SK-N-SH (cell line): ENCODE measurements around the gene CDPF1. TPM values are rescaled to one million over a fixed set of nuclear protein-coding genes. Genes with fewer than 3 reads are reported as not detected.

Experiments
- CTCF ChIA-PET: fragments of 300-600, 350-600 bp; formaldehyde crosslinking; extraction: SDS; loops from one replicate; lab custom pipeline; 2021; lab: Yijun Ruan, JAX
- POLR2A ChIA-PET: fragments of 350-600 bp; sonication (Branson Sonifier 250); formaldehyde crosslinking; extraction: SDS; loops from one replicate; lab custom pipeline; 2020; ENCODE audit warnings: antibody characterized with exemption, inconsistent platforms; lab: Yijun Ruan, JAX
- DNase-seq: peaks from one replicate; pipeline ENCODE4 v3.0.0; 2012
- H2AFZ ChIP-seq: fragments of 200-600 bp; sonication (generic); 2 replicates; pipeline ENCODE4 v1.8.1; 2016; ENCODE audit warnings: antibody characterized with exemption, mild to moderate bottlenecking, low read depth
- H3F3A ChIP-seq: fragments of 200-600 bp; sonication (generic); replicated peaks from 2 replicates; pipeline ENCODE3; 2016; ENCODE audit warnings: antibody characterized with exemption, mild to moderate bottlenecking; ENCODE audit not compliant: insufficient read depth
- H3K27ac ChIP-seq, 2 experiments: fragments of 200-500 bp in 1 of 2; fragments of 200-600 bp in 1 of 2; sonication (Bioruptor generic) in 1 of 2; sonication (generic), shearing (Covaris generic) in 1 of 2; 2 replicates each; pipeline versions ENCODE4 v1.5.1 to v1.6.1; 2014 to 2016; ENCODE audit warnings: low read depth in 2 of 2, inconsistent platforms in 1 of 2, low read length in 1 of 2, mild to moderate bottlenecking in 1 of 2, mixed read lengths in 1 of 2
- H3K27me3 ChIP-seq: fragments of 200-600 bp; sonication (generic), shearing (Covaris generic); 2 replicates; pipeline ENCODE4 v1.6.1; 2016; ENCODE audit warnings: mixed run types; ENCODE audit not compliant: insufficient read depth
- H3K36me3 ChIP-seq, 2 experiments: fragments of 200-500 bp in 1 of 2; fragments of 200-600 bp in 1 of 2; sonication (Bioruptor generic) in 1 of 2; sonication (generic) in 1 of 2; replicated peaks in 1 of 2; 2 replicates each; pipeline versions ENCODE3 to v1.5.1; 2014 to 2016; ENCODE audit warnings: low read length in 1 of 2, mild to moderate bottlenecking in 1 of 2; ENCODE audit not compliant: insufficient read depth in 2 of 2, control insufficient read depth in 1 of 2
- H3K4me1 ChIP-seq, 2 experiments: fragments of 200-500 bp in 1 of 2; fragments of 200-600 bp in 1 of 2; sonication (Bioruptor generic) in 1 of 2; sonication (generic), shearing (Covaris generic) in 1 of 2; 2 replicates each; pipeline versions ENCODE4 v1.5.1 to v1.6.1; 2014 to 2016; ENCODE audit warnings: low read depth in 1 of 2, low read length in 1 of 2, mixed run types in 1 of 2; ENCODE audit not compliant: insufficient read depth in 2 of 2, control insufficient read depth in 1 of 2
- H3K4me2 ChIP-seq: fragments of 200-600 bp; sonication (generic), shearing (Covaris generic); 2 replicates; pipeline ENCODE4 v1.6.1; 2017; ENCODE audit warnings: mixed run types
- H3K4me3 ChIP-seq, 2 experiments: fragments of 200-500 bp in 1 of 2; fragments of 200-600 bp in 1 of 2; sonication (Bioruptor generic) in 1 of 2; sonication (generic), shearing (Covaris generic) in 1 of 2; 2 replicates each; pipeline versions ENCODE4 v1.5.1 to v1.8.1; 2014 to 2016; ENCODE audit warnings: low read depth in 2 of 2, inconsistent platforms in 1 of 2, low read length in 1 of 2, mild to moderate bottlenecking in 1 of 2, mixed read lengths in 1 of 2, moderate library complexity in 1 of 2
- H3K79me2 ChIP-seq: fragments of 200-600 bp; sonication (generic); 2 replicates; pipeline ENCODE4 v1.8.1; 2017; ENCODE audit warnings: mild to moderate bottlenecking; ENCODE audit not compliant: insufficient read depth
- H3K9ac ChIP-seq: fragments of 200-600 bp; sonication (generic); 2 replicates; pipeline ENCODE4 v1.6.1; 2017; ENCODE audit warnings: mixed run types
- H3K9me2 ChIP-seq: fragments of 200-600 bp; sonication (generic); 2 replicates; pipeline ENCODE4 v1.6.1; 2017; ENCODE audit warnings: mixed run types
- H3K9me3 ChIP-seq: fragments of 200-600 bp; sonication (generic); 2 replicates; pipeline ENCODE4 v1.6.1; 2017; ENCODE audit warnings: mixed run types, mild to moderate bottlenecking, moderate library complexity
- H4K20me1 ChIP-seq: fragments of 200-600 bp; sonication (generic); 2 replicates; pipeline ENCODE4 v1.6.1; 2017; ENCODE audit warnings: mild to moderate bottlenecking, mixed run types; ENCODE audit not compliant: insufficient read depth
- CTCF ChIP-seq: fragments of 200-600 bp; sonication (generic); IDR thresholded peaks from 2 replicates; pipeline ENCODE4 v1.6.1; 2017; ENCODE audit warnings: antibody characterized with exemption, mild to moderate bottlenecking, moderate library complexity
- EZH2phosphoT487 ChIP-seq: fragments of 200-600 bp; sonication (generic); IDR thresholded peaks from 2 replicates; pipeline ENCODE4 v1.6.1; 2017; ENCODE audit warnings: low read depth, mixed run types, mild to moderate bottlenecking, antibody characterized with exemption, moderate library complexity, borderline replicate concordance
- GABPA ChIP-seq: IDR thresholded peaks from 2 replicates; pipeline ENCODE4 v1.4.0; 2012; ENCODE audit warnings: low read depth, mild to moderate bottlenecking
- JUND ChIP-seq: IDR thresholded peaks from 2 replicates; pipeline ENCODE4 v1.4.0; 2012
- MAX ChIP-seq: IDR thresholded peaks from 2 replicates; pipeline ENCODE4 v1.4.0; 2012; ENCODE audit warnings: low read depth
- RAD21 ChIP-seq: IDR thresholded peaks from 2 replicates; pipeline ENCODE4 v1.6.1; 2012; ENCODE audit warnings: mild to moderate bottlenecking, low read length
- RCOR1 ChIP-seq: fragments of 150-350 bp; IDR thresholded peaks from 2 replicates; pipeline ENCODE4 v1.6.1; 2017; ENCODE audit warnings: antibody characterized with exemption, low read length
- RFX5 ChIP-seq: IDR thresholded peaks from 2 replicates; pipeline ENCODE4 v1.6.1; 2012; ENCODE audit warnings: mild to moderate bottlenecking, improper control_type of control experiment, low read length
- RXRA ChIP-seq: IDR thresholded peaks from 2 replicates; pipeline ENCODE4 v1.4.0; 2012; ENCODE audit warnings: low read depth, mild to moderate bottlenecking, borderline replicate concordance
- SIN3A ChIP-seq: IDR thresholded peaks from 2 replicates; pipeline ENCODE4 v1.6.1; 2012; ENCODE audit warnings: low read depth, mild to moderate bottlenecking, low read length, moderate library complexity, borderline replicate concordance
- SMC3 ChIP-seq: IDR thresholded peaks from 2 replicates; pipeline ENCODE4 v1.6.1; 2012; ENCODE audit warnings: low read depth, low read length, improper control_type of control experiment
- TCF12 ChIP-seq: IDR thresholded peaks from 2 replicates; pipeline ENCODE4 v1.4.0; 2012
- TEAD4 ChIP-seq: IDR thresholded peaks from 2 replicates; pipeline ENCODE4 v1.4.0; 2012; ENCODE audit warnings: mild to moderate bottlenecking, borderline replicate concordance; ENCODE audit not compliant: insufficient read depth
- YY1 ChIP-seq: IDR thresholded peaks from 2 replicates; pipeline ENCODE4 v1.4.0; 2012; ENCODE audit warnings: low read depth, mild to moderate bottlenecking
- ZBTB33 ChIP-seq: IDR thresholded peaks from 2 replicates; pipeline ENCODE4 v1.4.0; 2012; ENCODE audit warnings: low read depth, borderline replicate concordance
- WGBS: methylation state at CpG from one replicate; pipeline ENCODE4 v1.1.6; 2017; ENCODE audit warnings: low lambda C conversion rate; 5-methylcytosine and 5-hydroxymethylcytosine counted together
- polyA plus RNA-seq, 3 experiments: library from polyadenylated mRNA; depleted of rRNA; stranded (reverse); fragments of >200 nt; gene quantifications; 2 replicates each; pipeline ENCODE4 v1.2.3, GENCODE V29; 2012

Gene CDPF1
- polyA plus RNA-seq, 1 of the 3 experiments (the other 2 are of a cell fraction): 25.3 TPM

GRCh38 chr22:46260038-46260437 lies 9.9 kb upstream of the CDPF1 start (continued):
- no peak for TF ChIP-seq RAD21
- no peak for TF ChIP-seq CTCF
- no peak for TF ChIP-seq RCOR1
- no peak for TF ChIP-seq MAX
- TF ChIP-seq TEAD4: no peak
- no peak for TF ChIP-seq EZH2phosphoT487
- TF ChIP-seq YY1: no peak
- no peak for TF ChIP-seq GABPA
- TF ChIP-seq RXRA: no peak
- TF ChIP-seq TCF12: no peak

DNA sequence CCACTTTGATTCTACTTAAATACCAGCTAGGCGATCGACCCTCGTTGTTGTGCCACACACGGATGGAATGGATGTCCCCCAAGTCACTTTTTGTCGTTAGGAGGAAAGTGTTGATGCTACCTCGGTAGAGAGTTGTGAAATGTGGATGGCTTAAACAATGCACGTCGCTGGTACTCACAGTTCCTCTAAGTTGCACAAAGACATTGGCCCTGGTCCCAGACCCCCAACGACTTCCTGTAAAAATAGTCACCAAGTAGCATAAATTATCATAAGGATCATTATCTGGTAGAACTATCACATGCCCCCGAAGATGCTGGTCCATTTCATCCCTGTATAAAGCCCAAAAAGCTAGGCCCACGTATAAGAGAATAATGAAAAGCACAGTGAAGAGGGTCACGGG lies 9.3 kb upstream of the CDPF1 start:
- WGBS: 61% methylated on average over 12 of the region's 12 CpGs
- Histone ChIP-seq H3K27ac (no peak overlapping the region), H3K9me2 (no peaks in the 10 kb centered on the region), H3K4me1 (no peaks in the 10 kb centered on the region), H3K79me2 (no peaks in the 10 kb centered on the region), H4K20me1 (no peaks in the 10 kb centered on the region), H3K4me3 (no peak overlapping the region), H3K36me3 (no peaks in the 10 kb centered on the region), H3K27me3 (no peaks in the 10 kb centered on the region), H3F3A (no peaks in the 10 kb centered on the region), H3K9ac (no peak overlapping the region), H3K4me2 (no peak overlapping the region), H2AFZ (no peak overlapping the region), H3K9me3 (no peaks in the 10 kb centered on the region)
- DNase-seq: no peak
- ChIA-PET POLR2A (no interaction called here), CTCF (interaction anchor here (1.1 kb wide), 1 partner anchor 9 kb away, joined by 3 read pairs; no protein-coding TSS in a partner anchor)
- TF ChIP-seq JUND (no peak), SIN3A (no peak), RFX5 (no peak), ZBTB33 (no peak), SMC3 (no peak)
